PC-3 (cell line): Measurements from ENCODE around the gene CLSTN1.

Source experiments
- EZH2 ChIP-seq: fragments of 300-600 bp; sonication (generic); IDR thresholded peaks from one replicate; pipeline ENCODE4 v1.6.1; 2017; ENCODE audit warnings: antibody characterized with exemption, mild to moderate bottlenecking, low read length; ENCODE audit not compliant: unreplicated experiment
- TF ChIP-seq, protein P1 (sequence below): fragments of 300-600 bp; sonication (generic); conservative IDR thresholded peaks from 2 replicates; pipeline ENCODE4 v1.5.1; 2017; ENCODE audit warnings: antibody characterized with exemption, low read depth, mild to moderate bottlenecking, low read length

DNA sequence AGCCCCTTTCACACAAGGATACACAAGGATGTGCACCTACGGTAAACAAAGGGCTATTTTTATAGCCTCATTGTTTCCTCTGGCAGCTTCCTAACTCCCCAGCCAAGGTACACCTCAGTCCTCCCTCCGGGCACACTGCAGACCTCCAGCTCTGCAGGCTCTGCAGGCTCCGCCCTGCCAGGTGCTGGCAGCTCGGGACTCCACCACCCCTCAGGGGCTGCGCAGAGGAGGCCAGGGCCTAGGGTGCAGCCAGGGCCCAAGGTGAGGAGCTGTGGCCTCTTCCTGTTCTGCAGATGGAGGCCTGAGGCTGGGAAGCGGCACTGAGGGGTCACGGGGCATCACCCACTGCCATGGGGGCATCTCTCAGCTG, 19.8 kb upstream of the CLSTN1 start:
- TF ChIP-seq, protein P1, sequence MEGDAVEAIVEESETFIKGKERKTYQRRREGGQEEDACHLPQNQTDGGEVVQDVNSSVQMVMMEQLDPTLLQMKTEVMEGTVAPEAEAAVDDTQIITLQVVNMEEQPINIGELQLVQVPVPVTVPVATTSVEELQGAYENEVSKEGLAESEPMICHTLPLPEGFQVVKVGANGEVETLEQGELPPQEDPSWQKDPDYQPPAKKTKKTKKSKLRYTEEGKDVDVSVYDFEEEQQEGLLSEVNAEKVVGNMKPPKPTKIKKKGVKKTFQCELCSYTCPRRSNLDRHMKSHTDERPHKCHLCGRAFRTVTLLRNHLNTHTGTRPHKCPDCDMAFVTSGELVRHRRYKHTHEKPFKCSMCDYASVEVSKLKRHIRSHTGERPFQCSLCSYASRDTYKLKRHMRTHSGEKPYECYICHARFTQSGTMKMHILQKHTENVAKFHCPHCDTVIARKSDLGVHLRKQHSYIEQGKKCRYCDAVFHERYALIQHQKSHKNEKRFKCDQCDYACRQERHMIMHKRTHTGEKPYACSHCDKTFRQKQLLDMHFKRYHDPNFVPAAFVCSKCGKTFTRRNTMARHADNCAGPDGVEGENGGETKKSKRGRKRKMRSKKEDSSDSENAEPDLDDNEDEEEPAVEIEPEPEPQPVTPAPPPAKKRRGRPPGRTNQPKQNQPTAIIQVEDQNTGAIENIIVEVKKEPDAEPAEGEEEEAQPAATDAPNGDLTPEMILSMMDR = no peak
- no peak for TF ChIP-seq EZH2
